Activated CD4-positive, alpha-beta T cell treated with anti-CD3 and anti-CD28 coated beads, Interleukin-2, Interleukin-4, amounts not matched to agents 100 ng/mL and 50 ng/mL, durations not matched to agents 16 hours and 8 hours (primary cell): ENCODE data around the gene CELF2.

Source experiments
- DNase-seq: peaks from one replicate; pipeline ENCODE4 v3.0.0-alpha.2; 2020; ENCODE audit warnings: low spot score

CELF2 gene

GRCh38 chr10:11225935-11226334, 208.3 kb downstream of the CELF2 start:
- DNase-seq = peak; percentile 76

DNA sequence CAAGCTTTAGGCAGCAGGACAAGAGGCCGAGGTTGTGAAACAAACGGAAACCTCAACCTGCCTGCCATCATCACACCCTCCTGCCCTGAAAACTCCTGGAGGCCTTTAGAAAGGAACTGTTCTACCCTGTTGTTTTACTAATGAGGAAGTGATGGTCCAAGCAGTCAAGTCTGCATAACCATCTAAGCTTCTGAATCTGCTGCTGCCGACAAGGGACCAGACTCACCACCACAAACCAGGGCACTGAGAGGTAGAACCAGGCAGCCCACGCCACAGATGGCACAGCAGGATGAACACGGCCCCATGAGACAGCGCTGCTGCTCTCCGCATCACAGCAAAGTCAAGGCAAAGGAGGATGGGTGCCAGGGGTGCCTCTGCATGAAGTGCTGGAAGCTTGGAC, 209.4 kb downstream of the CELF2 start:
- DNase-seq = no peak

GRCh38 chr10:11229893-11230292, 212.2 kb downstream of the CELF2 start:
- DNase-seq = no peak

- DNase-seq = no peak
Observed at GRCh38 chr10:11230498-11231167, 213.0 kb downstream of the CELF2 start.

DNA sequence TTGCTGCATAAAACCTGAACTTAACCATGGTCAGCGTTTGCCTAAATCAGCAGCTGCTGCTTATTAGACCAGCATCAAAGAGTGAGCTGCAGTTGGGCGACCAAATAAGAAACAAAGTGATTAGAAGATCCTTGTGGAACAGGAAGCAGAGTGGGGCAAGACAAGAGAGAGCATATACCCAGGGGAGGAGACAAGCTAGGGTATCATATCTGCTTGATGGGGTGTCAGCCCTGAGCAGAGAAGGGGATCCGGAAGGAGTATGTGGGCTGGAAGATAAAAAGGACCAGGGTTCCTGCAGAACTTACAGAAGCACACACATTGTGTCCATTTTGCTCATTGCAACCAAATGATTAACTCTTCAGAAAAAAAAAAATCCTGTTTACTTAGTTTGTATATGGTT, 213.6 kb downstream of the CELF2 start:
- no peak for DNase-seq

DNA sequence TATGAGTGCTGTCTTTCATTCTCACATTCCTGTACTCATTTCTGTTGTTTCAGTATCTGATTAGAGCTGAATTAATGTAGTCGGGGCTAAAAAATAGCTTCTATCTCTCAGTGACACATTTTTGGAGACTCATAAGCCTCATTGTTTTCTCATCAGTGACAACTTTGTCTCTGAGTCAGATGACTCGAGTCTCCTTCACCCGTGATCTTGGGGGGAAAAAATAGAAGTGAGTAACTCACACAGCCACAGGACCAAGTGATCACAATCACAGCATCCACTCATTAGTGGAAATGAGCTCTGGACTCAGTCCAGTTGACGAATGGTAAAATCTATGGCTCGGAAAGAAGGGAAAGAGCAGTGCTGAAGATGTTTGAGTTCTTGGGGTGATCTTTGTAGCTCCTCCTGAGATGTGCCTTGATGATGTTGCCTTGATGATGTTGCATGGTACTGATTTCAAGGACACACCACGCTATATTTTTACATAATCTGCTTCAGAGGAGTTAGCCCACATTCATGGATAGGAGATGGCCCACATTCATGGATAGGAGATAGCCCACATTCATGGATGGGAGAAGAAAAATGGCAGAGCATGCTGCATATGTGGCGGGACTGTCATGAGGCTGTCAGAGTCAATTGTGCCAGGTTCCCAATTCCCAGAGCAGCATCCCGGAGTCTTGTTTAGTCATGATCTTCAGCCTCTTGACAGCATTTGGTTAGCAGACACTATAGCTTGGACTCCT, 214.7 kb downstream of the CELF2 start:
- DNase-seq = peak; percentile 69

- DNase-seq = no peak
Observed at GRCh38 chr10:11234857-11235531, 217.3 kb downstream of the CELF2 start.

DNA sequence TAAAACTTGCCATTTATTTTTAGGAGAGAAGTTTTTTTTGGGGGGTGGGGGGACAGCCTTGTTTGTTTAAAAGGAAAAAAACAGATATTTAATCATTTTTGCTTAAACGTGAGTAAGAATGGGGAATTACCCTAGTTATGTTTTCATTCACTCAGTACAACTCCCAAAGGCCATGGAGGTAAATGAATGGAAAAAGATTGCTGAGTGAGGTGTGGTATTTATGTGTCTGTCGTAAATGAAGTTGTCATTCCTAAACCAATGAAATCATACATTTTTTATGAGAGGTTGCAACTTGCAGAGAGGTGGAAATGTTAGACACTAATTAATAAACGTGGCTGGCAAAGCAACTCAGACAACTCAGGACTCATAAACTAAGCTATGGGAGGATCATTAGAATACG, 218.1 kb downstream of the CELF2 start:
- peak; percentile 72 for DNase-seq

- DNase-seq = peak; percentile 81
Observed at GRCh38 chr10:11236234-11236633, 218.6 kb downstream of the CELF2 start.

DNA sequence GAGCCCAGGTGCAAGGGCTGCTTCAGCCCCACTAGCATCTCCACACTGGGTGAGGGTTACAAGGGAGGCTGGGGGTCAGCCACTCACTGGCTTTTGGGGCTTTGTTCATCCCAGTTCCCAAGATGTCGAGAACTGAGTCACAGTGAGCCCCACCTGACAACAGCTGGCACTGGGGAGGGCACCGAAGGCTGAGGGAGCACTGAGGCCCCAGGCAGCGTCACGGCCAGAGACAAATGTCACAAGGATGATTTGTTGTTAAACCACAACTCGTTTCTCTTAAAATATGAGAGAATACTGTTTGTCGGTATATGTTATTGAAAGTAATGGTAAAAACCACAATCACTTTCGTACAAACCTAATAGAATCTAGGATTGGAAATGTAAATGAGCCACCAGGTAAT, 219.9 kb downstream of the CELF2 start:
- peak; percentile 44 for DNase-seq

DNA sequence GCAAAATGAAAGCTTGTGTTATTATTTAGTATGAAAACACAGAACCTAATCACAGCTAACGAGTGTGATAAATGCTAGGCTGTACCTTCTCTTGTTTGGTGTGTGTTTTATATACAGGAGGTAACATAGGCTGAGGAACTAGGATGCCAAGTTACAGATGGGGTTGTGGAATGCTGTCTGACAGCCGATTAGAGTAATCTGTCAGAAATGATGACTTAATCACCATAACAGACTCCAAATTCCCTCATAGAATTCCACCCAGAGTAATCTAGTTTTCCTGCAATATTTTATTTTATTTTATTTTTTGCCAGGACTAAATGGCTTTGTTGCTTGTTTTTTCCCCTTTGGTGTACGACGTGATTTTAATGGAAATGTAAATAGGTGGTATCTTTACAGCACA, 221.2 kb downstream of the CELF2 start:
- DNase-seq = no peak

DNA sequence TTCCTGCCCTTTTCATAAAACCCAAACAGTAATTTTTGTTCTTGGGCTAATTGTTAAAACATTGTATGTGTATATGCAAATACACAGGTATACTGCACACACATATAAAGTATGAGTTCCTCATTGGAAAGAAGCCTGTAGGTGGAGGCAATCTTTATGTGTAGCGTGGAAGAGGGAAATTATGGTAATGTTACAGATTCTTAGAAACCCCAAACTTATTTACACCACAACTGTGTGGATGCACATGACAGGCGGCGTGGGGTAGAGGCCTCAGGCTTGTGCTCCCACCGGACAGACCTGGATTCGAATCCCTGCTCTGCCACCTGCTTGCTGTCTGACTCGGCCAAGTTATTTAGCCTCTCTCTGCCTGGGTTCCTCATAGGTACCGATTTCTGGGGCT, 223.0 kb downstream of the CELF2 start:
- no peak for DNase-seq

DNA sequence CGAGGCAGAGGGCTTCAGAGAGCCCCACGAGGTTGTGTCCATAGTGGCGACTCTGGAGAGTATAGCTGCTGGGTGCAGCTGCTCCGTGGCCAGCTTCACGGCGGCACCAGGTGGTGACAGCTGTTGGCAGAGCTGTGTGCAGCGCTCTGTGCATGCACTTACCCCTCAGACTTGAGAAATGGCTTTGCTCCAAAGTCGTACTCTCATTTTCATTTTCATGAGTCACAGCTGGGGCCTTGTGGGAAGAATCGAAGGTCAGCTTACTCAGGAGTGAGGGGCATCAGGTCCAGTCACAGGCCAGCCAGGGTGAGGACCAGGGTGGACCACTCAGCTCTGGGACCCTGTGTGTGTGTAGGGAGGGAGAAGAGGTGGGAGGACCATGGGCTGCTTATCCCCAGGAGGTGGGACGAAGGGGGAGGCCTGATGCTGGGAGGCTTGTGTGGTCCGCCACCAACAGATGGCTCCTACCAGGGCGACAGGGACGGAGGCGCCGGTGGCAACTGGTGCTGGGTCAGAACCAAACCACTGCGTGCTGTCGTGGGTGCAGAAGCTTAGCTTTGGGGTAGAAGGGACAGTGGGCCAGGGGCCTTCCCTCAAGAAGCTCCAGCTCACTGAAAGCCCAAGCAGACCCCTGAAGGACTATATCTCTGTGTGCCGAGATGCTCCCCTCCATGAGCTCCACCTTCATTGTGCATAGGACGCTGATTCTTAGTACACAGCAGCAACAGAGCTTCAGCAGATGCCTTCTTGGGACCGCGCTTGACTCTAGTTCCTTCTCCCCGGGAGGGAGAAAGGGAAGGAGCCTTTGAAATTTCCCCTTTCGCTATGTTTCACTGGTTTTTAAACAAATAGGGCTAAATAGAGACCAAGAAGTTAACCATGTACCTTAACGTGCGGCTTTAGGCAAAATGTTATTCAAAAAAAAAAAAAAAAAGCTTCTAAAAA, 225.0 kb downstream of the CELF2 start:
- peak; percentile 33 for DNase-seq

DNA sequence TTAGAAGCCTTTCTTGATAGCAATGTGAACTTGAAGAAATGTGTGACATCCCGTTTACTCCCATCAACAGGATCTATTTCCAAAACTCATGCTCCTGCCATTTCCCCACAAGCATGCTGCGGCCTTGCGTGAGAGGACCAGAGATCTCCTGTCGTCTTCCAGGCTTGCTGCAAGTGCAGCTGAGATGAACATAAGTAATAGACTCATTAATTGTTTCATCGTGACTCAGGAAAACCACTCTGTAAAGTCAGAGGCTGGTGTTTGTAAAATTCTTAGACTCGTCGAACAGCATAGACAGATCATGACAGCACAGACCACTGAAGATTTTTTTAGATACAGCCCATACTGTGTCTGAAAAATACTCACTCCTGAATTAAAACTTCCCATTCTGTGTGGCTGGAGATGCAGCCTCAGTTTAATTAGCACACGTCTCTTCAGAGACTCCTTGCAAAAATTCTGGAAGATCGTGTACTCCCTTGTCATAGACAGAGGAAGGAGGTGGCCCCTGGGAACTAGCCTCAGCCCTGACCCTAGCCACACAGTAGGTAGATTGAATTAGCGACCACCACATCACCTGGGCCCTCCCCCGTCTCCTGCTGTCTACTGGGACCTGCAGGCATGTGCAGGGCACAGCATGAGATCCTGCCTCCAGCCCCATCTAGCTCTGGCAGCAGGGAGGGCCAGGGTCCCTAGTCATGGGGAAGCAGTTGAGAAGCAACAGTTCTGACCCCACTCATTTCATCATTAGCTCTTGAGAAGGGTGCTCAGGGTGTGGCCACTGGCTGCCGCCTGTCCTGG, 226.0 kb downstream of the CELF2 start:
- DNase-seq = no peak

DNA sequence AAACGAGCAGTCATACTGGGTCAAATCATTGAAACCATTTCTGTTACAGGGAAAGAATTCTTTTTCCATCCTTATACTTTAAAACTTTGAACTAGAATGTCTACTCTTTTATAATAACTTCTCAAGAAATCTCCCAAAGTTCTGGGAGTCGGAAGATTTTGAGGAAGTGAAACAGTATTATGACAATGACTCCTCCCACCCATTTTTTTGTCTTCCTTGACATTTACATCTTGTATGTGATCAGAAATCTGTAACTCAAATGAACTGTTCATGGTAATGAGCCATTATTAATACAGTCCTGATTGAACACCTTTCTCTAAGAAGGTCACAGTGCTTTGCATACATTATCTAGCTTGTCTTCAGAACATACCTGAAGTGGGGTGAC, 227.4 kb downstream of the CELF2 start:
- DNase-seq = no peak

DNA sequence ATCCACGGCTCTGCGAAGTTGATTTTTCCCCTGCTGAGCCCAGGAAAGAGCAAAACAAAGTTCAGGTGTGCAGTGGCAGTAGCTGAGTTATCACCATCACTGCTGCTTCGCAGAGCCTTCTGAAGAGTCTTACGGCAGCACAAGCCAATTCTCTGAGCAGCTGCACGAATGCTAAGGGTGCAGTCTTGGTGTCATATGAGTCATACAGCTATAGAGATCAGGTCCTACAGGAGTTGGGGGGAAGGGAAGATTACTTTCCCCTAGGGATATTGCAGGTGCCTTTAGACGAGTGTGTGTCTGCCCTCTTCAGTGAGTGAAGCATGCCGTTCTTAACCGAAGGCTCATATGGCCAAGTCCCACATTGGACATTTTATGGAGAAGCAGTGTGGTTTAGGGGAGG, 227.8 kb downstream of the CELF2 start:
- DNase-seq = no peak

DNA sequence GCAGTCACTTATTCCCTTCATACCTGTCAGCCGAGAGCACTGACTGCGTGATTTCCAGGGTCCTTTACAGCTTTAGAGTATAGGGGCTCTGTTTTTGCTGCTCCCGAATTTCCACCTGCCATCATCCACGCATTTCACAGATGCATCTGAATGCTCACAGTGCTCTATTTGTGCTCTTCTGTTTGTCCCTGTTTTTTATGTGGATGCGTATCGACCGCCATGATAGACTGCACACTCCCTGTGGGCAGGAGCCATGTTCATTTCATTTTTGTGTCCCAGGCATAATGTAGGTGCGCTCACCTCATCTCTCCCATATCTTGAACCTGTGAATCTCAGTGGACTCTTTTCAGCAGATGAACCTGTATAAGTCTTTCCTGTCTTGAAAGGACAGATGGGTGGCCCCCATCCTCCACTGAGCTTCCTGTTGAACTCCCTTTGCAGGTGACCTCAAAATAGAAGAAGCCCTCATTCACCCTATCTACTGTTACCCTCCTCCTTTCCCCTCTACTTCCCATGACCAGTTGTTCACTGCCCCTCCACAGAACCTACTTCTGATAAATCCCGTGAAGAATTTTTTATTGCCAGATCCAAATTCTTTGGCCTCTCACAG, 228.4 kb downstream of the CELF2 start:
- no peak for DNase-seq

DNA sequence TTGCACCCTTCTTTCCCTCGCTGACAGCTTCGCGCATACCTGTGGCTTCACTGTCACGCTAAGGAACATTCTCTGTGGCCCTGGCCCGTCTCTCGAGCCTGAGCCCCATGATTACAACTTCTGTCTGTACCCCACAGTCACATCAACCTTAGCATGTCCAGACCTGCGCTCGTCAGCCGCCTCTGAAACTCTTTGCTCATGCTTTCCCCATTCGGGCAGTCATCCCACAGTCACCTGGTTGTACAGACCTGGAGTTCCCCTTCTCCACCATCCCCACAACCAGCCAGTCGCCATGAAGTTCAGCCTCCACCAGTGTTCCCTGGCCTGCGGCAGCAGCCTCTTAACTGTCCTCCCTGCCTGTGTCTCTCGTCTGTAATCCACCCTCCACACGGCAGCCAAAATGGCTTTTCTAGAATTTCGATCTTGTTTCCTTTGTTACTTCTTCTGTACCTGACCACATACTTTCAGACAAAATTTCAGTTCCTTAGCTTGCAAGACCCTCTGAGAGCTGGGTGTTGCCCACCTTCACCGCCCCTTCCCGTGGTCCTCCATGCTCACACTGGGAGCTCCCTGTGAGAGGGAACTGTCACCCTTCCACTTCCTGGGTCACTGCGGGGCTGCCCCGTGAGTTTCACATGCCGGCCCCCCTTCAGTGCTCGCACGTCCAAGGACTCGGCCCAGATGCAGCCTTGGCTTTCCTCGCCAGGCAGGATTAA, 229.2 kb downstream of the CELF2 start:
- no peak for DNase-seq

DNA sequence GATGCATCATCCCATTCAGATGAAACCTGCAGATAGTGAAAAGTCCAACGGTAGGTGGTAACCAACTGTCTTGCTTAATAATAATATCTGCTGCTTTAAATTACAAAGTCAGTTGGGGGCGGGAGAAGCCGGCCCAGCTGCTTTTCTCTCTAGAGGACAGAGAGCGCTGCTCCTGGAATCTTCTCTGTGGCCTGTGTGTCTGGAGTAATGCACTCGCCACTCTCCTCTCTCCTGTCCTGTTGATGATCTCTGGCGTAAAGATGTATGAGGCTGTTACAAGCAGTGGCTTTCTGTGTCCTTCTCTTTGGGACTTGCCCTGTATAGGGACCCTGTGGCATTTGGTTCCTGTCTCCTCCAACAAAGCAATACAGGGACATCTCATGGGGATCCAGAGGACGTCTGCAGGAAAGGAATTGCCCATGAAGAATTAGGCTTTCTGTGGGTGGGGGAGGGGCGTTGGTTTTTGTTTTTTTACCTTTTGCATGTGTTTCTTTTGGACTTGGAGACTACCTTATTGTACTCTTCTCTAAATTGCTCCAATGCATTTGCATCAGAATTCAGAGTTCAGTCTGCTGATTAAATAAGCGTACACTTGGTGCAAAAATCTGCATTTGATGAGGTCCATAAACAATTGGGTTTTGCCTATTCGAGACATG, 231.6 kb downstream of the CELF2 start:
- DNase-seq = no peak

DNA sequence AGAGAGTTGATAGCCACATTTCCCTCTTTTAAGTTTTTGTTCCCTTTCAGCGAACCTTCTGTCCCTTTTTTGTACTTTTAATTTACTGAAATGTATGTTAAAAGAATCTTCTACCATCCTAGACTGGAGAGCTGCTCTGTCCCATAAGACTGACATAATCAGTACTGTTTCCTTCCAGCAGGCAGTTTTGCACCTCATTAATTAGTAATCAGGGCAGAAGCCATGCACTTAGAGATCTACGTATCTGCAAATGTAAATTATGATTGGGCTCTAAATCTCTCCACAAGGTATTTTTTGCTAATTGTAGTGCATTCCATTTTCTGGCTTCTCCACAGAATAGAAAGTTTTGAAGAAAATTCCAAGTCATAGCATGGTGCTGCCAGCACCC, 232.1 kb downstream of the CELF2 start:
- DNase-seq = no peak
